HEK293 (cell line): ENCODE measurements around the gene ATP2B3.
A peak's percentile ranks its signal among the peaks of the same experiment; 100 is the strongest.

Experiments
- CTCF ChIA-PET: fragments of 350-600 bp; formaldehyde crosslinking; extraction: SDS; loops from one replicate; lab custom pipeline; 2021; ENCODE audit warnings: antibody characterized with exemption; lab: Yijun Ruan, JAX
- POLR2A ChIA-PET: fragments of 300-600 bp; formaldehyde crosslinking; extraction: SDS; loops from one replicate; lab custom pipeline; 2020; ENCODE audit warnings: antibody characterized with exemption, inconsistent platforms; lab: Yijun Ruan, JAX
- H3K27ac ChIP-seq: fragments of 200-500 bp; sonication (Bioruptor generic); 2 replicates; pipeline ENCODE4 v1.5.1; 2014; ENCODE audit warnings: low read depth, low read length, control low read depth, inconsistent platforms; ENCODE audit errors: extremely low read depth
- H3K36me3 ChIP-seq, 2 experiments: fragments of 200-500 bp in 1 of 2; sonication (Bioruptor generic) in 1 of 2; 1 replicate in 1 of 2; 2 replicates in 1 of 2; pipeline ENCODE4 v1.5.1; 2014 to 2017; ENCODE audit warnings: inconsistent platforms in 2 of 2, low read length in 2 of 2; ENCODE audit not compliant: control insufficient read depth in 2 of 2, insufficient read depth in 1 of 2
- H3K4me1 ChIP-seq: fragments of 200-500 bp; sonication (Bioruptor generic); 2 replicates; pipeline ENCODE4 v1.5.1; 2014; ENCODE audit warnings: mild to moderate bottlenecking, low read length, inconsistent platforms; ENCODE audit not compliant: control insufficient read depth, insufficient read depth
- H3K4me3 ChIP-seq: 2 replicates; pipeline ENCODE4 v1.5.1; 2011; ENCODE audit warnings: low read depth, mild to moderate bottlenecking, control low read depth, low read length, moderate library complexity
- H3K9me3 ChIP-seq: fragments of 200-500 bp; sonication (Bioruptor generic); 2 replicates; pipeline ENCODE4 v1.5.1; 2014; ENCODE audit warnings: low read depth, low read length, inconsistent platforms; ENCODE audit not compliant: control insufficient read depth, insufficient read depth
- ATF2 ChIP-seq: fragments of 450-650 bp; formaldehyde crosslinking; IDR thresholded peaks from 2 replicates; pipeline ENCODE4 v1.5.1; 2016; ENCODE audit warnings: missing biosample characterization, missing genetic modification characterization, low read depth
- BCL11B ChIP-seq: fragments of 450-650 bp; formaldehyde crosslinking; IDR thresholded peaks from 2 replicates; pipeline ENCODE4 v1.5.1; 2016; ENCODE audit warnings: low read depth, missing biosample characterization, missing genetic modification characterization
- GFI1B ChIP-seq: fragments of 450-650 bp; formaldehyde crosslinking; IDR thresholded peaks from 2 replicates; pipeline ENCODE4 v1.5.1; 2016; ENCODE audit warnings: missing biosample characterization, missing genetic modification characterization
- HOXD13 ChIP-seq: sonication (generic); formaldehyde crosslinking; IDR thresholded peaks from 2 replicates; pipeline ENCODE4 v1.8.0; 2022; ENCODE audit warnings: missing genetic modification reagents, borderline replicate concordance
- KLF1 ChIP-seq: fragments of 450-650 bp; formaldehyde crosslinking; IDR thresholded peaks from 2 replicates; pipeline ENCODE4 v1.5.1; 2016; ENCODE audit warnings: missing biosample characterization, missing genetic modification characterization
- KLF10 ChIP-seq: fragments of 450-650 bp; IDR thresholded peaks from 2 replicates; pipeline ENCODE4 v1.5.1; 2018; ENCODE audit warnings: missing biosample characterization, mild to moderate bottlenecking, missing genetic modification characterization
- KLF9 ChIP-seq: fragments of 450-650 bp; formaldehyde crosslinking; IDR thresholded peaks from 2 replicates; pipeline ENCODE4 v1.5.1; 2016; ENCODE audit warnings: missing biosample characterization, missing genetic modification characterization, low read depth
- OVOL3 ChIP-seq: fragments of 450-650 bp; formaldehyde crosslinking; IDR thresholded peaks from 2 replicates; pipeline ENCODE4 v1.5.1; 2016; ENCODE audit warnings: missing biosample characterization, missing genetic modification characterization
- PRDM1 ChIP-seq: fragments of 450-650 bp; formaldehyde crosslinking; IDR thresholded peaks from 2 replicates; pipeline ENCODE4; 2016; ENCODE audit warnings: missing biosample characterization, missing genetic modification characterization
- PRDM6 ChIP-seq: fragments of 450-650 bp; formaldehyde crosslinking; IDR thresholded peaks from 2 replicates; pipeline ENCODE4 v1.5.1; 2017; ENCODE audit warnings: missing biosample characterization, missing genetic modification characterization
- TRIM28 ChIP-seq: IDR thresholded peaks from 2 replicates; pipeline ENCODE4 v1.6.1; 2011; ENCODE audit warnings: low read length, control low read depth, borderline replicate concordance
- ZFHX2 ChIP-seq: fragments of 450-650 bp; formaldehyde crosslinking; conservative IDR thresholded peaks from 2 replicates; pipeline ENCODE4 v1.5.1; 2016; ENCODE audit warnings: missing biosample characterization, missing genetic modification characterization
- ZFP3 ChIP-seq: fragments of 450-650 bp; formaldehyde crosslinking; IDR thresholded peaks from 2 replicates; pipeline ENCODE4 v1.5.1; 2016; ENCODE audit warnings: low read depth, missing biosample characterization, missing genetic modification characterization
- ZFP69B ChIP-seq: fragments of 450-650 bp; formaldehyde crosslinking; IDR thresholded peaks from 2 replicates; pipeline ENCODE4 v1.5.1; 2016; ENCODE audit warnings: missing biosample characterization, missing genetic modification characterization
- ZNF175 ChIP-seq: fragments of 450-650 bp; formaldehyde crosslinking; IDR thresholded peaks from 2 replicates; pipeline ENCODE4 v1.5.1; 2016; ENCODE audit warnings: missing biosample characterization, missing genetic modification characterization
- ZNF184 ChIP-seq: fragments of 450-650 bp; IDR thresholded peaks from 2 replicates; pipeline ENCODE4 v1.5.1; 2018; ENCODE audit warnings: missing biosample characterization, mild to moderate bottlenecking, missing genetic modification characterization
- ZNF24 ChIP-seq: fragments of 450-650 bp; formaldehyde crosslinking; IDR thresholded peaks from 2 replicates; pipeline ENCODE4 v1.5.1; 2016; ENCODE audit warnings: missing biosample characterization, missing genetic modification characterization
- ZNF266 ChIP-seq: fragments of 450-650 bp; formaldehyde crosslinking; IDR thresholded peaks from 2 replicates; pipeline ENCODE4 v1.5.1; 2016; ENCODE audit warnings: missing biosample characterization, missing genetic modification characterization, low read depth
- ZNF311 ChIP-seq: fragments of 450-650 bp; formaldehyde crosslinking; IDR thresholded peaks from 2 replicates; pipeline ENCODE4 v1.5.1; 2017; ENCODE audit warnings: missing biosample characterization, missing genetic modification characterization, borderline replicate concordance
- ZNF341 ChIP-seq: fragments of 450-650 bp; formaldehyde crosslinking; IDR thresholded peaks from 2 replicates; pipeline ENCODE4; 2016; ENCODE audit warnings: low read depth, missing biosample characterization, missing genetic modification characterization
- ZNF394 ChIP-seq: fragments of 450-650 bp; formaldehyde crosslinking; IDR thresholded peaks from 2 replicates; pipeline ENCODE4 v1.5.1; 2016; ENCODE audit warnings: missing biosample characterization, missing genetic modification characterization, mild to moderate bottlenecking, moderate library complexity, borderline replicate concordance
- ZNF423 ChIP-seq: fragments of 450-650 bp; formaldehyde crosslinking; IDR thresholded peaks from 2 replicates; pipeline ENCODE4 v1.5.1; 2016; ENCODE audit warnings: missing biosample characterization, missing genetic modification characterization
- ZNF426 ChIP-seq: fragments of 450-650 bp; formaldehyde crosslinking; IDR thresholded peaks from 2 replicates; pipeline ENCODE4 v1.5.1; 2017; ENCODE audit warnings: missing biosample characterization, missing genetic modification characterization, mild to moderate bottlenecking, inconsistent platforms, moderate library complexity
- ZNF530 ChIP-seq: fragments of 450-650 bp; formaldehyde crosslinking; IDR thresholded peaks from 2 replicates; pipeline ENCODE4 v1.5.1; 2016; ENCODE audit warnings: low read depth, missing biosample characterization, missing genetic modification characterization
- ZNF558 ChIP-seq: fragments of 450-650 bp; formaldehyde crosslinking; IDR thresholded peaks from 2 replicates; pipeline ENCODE4 v1.5.1; 2016; ENCODE audit warnings: missing biosample characterization, missing genetic modification characterization
- ZNF560 ChIP-seq: fragments of 450-650 bp; formaldehyde crosslinking; IDR thresholded peaks from 2 replicates; pipeline ENCODE4 v1.5.1; 2017; ENCODE audit warnings: missing biosample characterization, missing genetic modification characterization, borderline replicate concordance
- ZNF561 ChIP-seq: fragments of 450-650 bp; IDR thresholded peaks from 2 replicates; pipeline ENCODE4 v1.5.1; 2018; ENCODE audit warnings: missing biosample characterization, missing genetic modification characterization, borderline replicate concordance
- ZNF610 ChIP-seq: fragments of 450-650 bp; formaldehyde crosslinking; IDR thresholded peaks from 2 replicates; pipeline ENCODE4 v1.5.1; 2016; ENCODE audit warnings: missing biosample characterization, missing genetic modification characterization, borderline replicate concordance
- ZNF624 ChIP-seq: fragments of 450-650 bp; formaldehyde crosslinking; IDR thresholded peaks from 2 replicates; pipeline ENCODE4 v1.5.1; 2017; ENCODE audit warnings: missing biosample characterization, missing genetic modification characterization
- ZNF626 ChIP-seq: fragments of 450-650 bp; sonication (Bioruptor Pico); formaldehyde crosslinking; IDR thresholded peaks from 2 replicates; pipeline ENCODE4 v1.5.1; 2018; ENCODE audit warnings: missing biosample characterization, missing genetic modification characterization, inconsistent platforms
- ZNF639 ChIP-seq: fragments of 450-650 bp; formaldehyde crosslinking; IDR thresholded peaks from 2 replicates; pipeline ENCODE4 v1.5.1; 2016; ENCODE audit warnings: missing biosample characterization, missing genetic modification characterization
- ZNF677 ChIP-seq: fragments of 450-650 bp; IDR thresholded peaks from 2 replicates; pipeline ENCODE4 v1.5.0; 2018; ENCODE audit warnings: missing biosample characterization, mild to moderate bottlenecking, missing genetic modification characterization, moderate library complexity
- ZNF701 ChIP-seq: fragments of 450-650 bp; formaldehyde crosslinking; IDR thresholded peaks from 2 replicates; pipeline ENCODE4 v1.5.1; 2016; ENCODE audit warnings: missing biosample characterization, missing genetic modification characterization
- ZNF707 ChIP-seq: fragments of 450-650 bp; formaldehyde crosslinking; IDR thresholded peaks from 2 replicates; pipeline ENCODE4 v1.5.1; 2016; ENCODE audit warnings: missing biosample characterization, missing genetic modification characterization
- ZNF747 ChIP-seq: fragments of 450-650 bp; formaldehyde crosslinking; IDR thresholded peaks from 2 replicates; pipeline ENCODE4 v1.5.1; 2016; ENCODE audit warnings: missing biosample characterization, missing genetic modification characterization
- ZNF777 ChIP-seq: fragments of 450-650 bp; formaldehyde crosslinking; IDR thresholded peaks from 2 replicates; pipeline ENCODE4 v1.5.1; 2017; ENCODE audit warnings: missing biosample characterization, missing genetic modification characterization, borderline replicate concordance
- TF ChIP-seq, protein P1 (sequence below): fragments of 450-650 bp; formaldehyde crosslinking; IDR thresholded peaks from 2 replicates; pipeline ENCODE4 v1.5.1; 2016; ENCODE audit warnings: missing biosample characterization, missing genetic modification characterization

The ATP2B3 gene

GRCh38 chrX:153512501-153512893 is 4.9 kb upstream of the ATP2B3 start:
- no peaks in the 10 kb centered on the region for H3K4me1 ChIP-seq
- no peak for TF ChIP-seq OVOL3 (tag by site-specific recombination)
- TF ChIP-seq ZNF394: no peak
- TF ChIP-seq BCL11B: no peak
- no peak for TF ChIP-seq ZNF175
- peak; percentile 100 for TF ChIP-seq ZFHX2
- TF ChIP-seq ZNF777 (tag by site-specific recombination): no peak
- TF ChIP-seq HOXD13 (CRISPR knock-in tag): no peak
- TF ChIP-seq ZNF558 (tag by site-specific recombination): no peak
- TF ChIP-seq GFI1B (tag by site-specific recombination): no peak
- TF ChIP-seq ZNF747 (tag by site-specific recombination): 0 out of 2 replicates have a peak, but pooled peaks have one; percentile 63
- no peak for TF ChIP-seq KLF1 (tag by site-specific recombination)
- TF ChIP-seq, protein P1, sequence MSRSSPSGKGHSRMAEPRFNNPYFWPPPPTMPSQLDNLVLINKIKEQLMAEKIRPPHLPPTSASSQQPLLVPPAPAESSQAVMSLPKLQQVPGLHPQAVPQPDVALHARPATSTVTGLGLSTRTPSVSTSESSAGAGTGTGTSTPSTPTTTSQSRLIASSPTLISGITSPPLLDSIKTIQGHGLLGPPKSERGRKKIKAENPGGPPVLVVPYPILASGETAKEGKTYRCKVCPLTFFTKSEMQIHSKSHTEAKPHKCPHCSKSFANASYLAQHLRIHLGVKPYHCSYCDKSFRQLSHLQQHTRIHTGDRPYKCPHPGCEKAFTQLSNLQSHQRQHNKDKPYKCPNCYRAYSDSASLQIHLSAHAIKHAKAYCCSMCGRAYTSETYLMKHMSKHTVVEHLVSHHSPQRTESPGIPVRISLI (tag by site-specific recombination): no peak
- no peak for TF ChIP-seq ZNF423
- peak; percentile 64; the same call in 1 of the 2 replicates for TF ChIP-seq ZNF624
- TF ChIP-seq ZNF530 (tag by site-specific recombination): no peak
- 0 out of 2 replicates have a peak, but pooled peaks have one; percentile 51 for TF ChIP-seq ZNF707 (tag by site-specific recombination)
- no peak for TF ChIP-seq ZNF701 (tag by site-specific recombination)
- TF ChIP-seq ZNF341 (tag by site-specific recombination): no peak
- no peak for TF ChIP-seq ZNF311
- TF ChIP-seq ZNF677 (tag by site-specific recombination): no peak
- TF ChIP-seq ZNF24: no peak
- TF ChIP-seq ZNF561 (tag by site-specific recombination): no peak
- peak; percentile 97 for TF ChIP-seq PRDM1 (tag by site-specific recombination)
- TF ChIP-seq TRIM28: no peak
- TF ChIP-seq ZNF639 (tag by site-specific recombination): no peak
- TF ChIP-seq ZNF184: no peak
- TF ChIP-seq KLF10 (tag by site-specific recombination): no peak
- TF ChIP-seq ATF2: no peak
- TF ChIP-seq PRDM6 (tag by site-specific recombination): no peak
- TF ChIP-seq KLF9: peak; percentile 27; the same call in 1 of the 2 replicates
- TF ChIP-seq ZNF626 (tag by site-specific recombination): no peak
- TF ChIP-seq ZNF266 (tag by site-specific recombination): no peak
- TF ChIP-seq ZFP3 (tag by site-specific recombination): 0 out of 2 replicates have a peak, but pooled peaks have one; percentile 28
- TF ChIP-seq ZNF610: no peak
- TF ChIP-seq ZFP69B (tag by site-specific recombination): no peak
- TF ChIP-seq ZNF560 (tag by site-specific recombination): no peak
- no peak for TF ChIP-seq ZNF426

More at GRCh38 chrX:153512501-153512893, 4.9 kb upstream of the ATP2B3 start:
- POLR2A ChIA-PET: no interaction called here
- no peaks in the 10 kb centered on the region for H3K9me3 ChIP-seq
- no peak overlapping the region for H3K4me3 ChIP-seq
- CTCF ChIA-PET: no interaction called here
- H3K36me3 ChIP-seq: no peaks in the 10 kb centered on the region
- no peak overlapping the region for H3K27ac ChIP-seq
